Ishikawa (cell line): ENCODE measurements around the gene FHIT.

Experiments
- CEBPB ChIP-seq: IDR thresholded peaks from 2 replicates; pipeline ENCODE4 v1.6.1; 2012
- CREB1 ChIP-seq: IDR thresholded peaks from 2 replicates; pipeline ENCODE4 v1.6.1; 2012; ENCODE audit warnings: low read depth
- EGR1 ChIP-seq: IDR thresholded peaks from 2 replicates; pipeline ENCODE4 v1.6.1; 2012
- EP300 ChIP-seq: IDR thresholded peaks from 2 replicates; pipeline ENCODE4 v1.6.1; 2012; ENCODE audit warnings: borderline replicate concordance
- FOXM1 ChIP-seq: IDR thresholded peaks from 2 replicates; pipeline ENCODE4 v1.6.1; 2012; ENCODE audit warnings: low read depth, borderline replicate concordance
- MAX ChIP-seq: IDR thresholded peaks from 2 replicates; pipeline ENCODE4 v1.6.1; 2012
- NFIC ChIP-seq: IDR thresholded peaks from 2 replicates; pipeline ENCODE4 v1.6.1; 2012
- RAD21 ChIP-seq: IDR thresholded peaks from 2 replicates; pipeline ENCODE4 v1.6.1; 2012; ENCODE audit warnings: low read depth
- REST ChIP-seq: IDR thresholded peaks from 2 replicates; pipeline ENCODE4 v1.6.1; 2012; ENCODE audit warnings: low read depth, mild to moderate bottlenecking
- TAF1 ChIP-seq: IDR thresholded peaks from 2 replicates; pipeline ENCODE4 v1.6.1; 2012; ENCODE audit warnings: low read depth, mild to moderate bottlenecking
- TCF12 ChIP-seq: IDR thresholded peaks from 2 replicates; pipeline ENCODE4 v1.6.1; 2012; ENCODE audit warnings: low read depth
- TEAD4 ChIP-seq: IDR thresholded peaks from 2 replicates; pipeline ENCODE4 v1.6.1; 2012
- USF1 ChIP-seq: IDR thresholded peaks from 2 replicates; pipeline ENCODE4 v1.6.1; 2012
- YY1 ChIP-seq: IDR thresholded peaks from 2 replicates; pipeline ENCODE4 v1.6.1; 2012; ENCODE audit warnings: low read depth
- ZBTB7A ChIP-seq: IDR thresholded peaks from 2 replicates; pipeline ENCODE4 v1.6.1; 2012; ENCODE audit warnings: low read depth

Gene FHIT

GRCh38 chr3:60096403-60096802, 1154.8 kb downstream of the FHIT start:
- TF ChIP-seq TEAD4 (no peak), REST (no peak), RAD21 (no peak), CEBPB (no peak), TCF12 (no peak), EGR1 (no peak), FOXM1 (no peak), YY1 (no peak), NFIC (no peak), TAF1 (no peak), USF1 (no peak)

GRCh38 chr3:60095930-60096329, 1155.3 kb downstream of the FHIT start:
- TF ChIP-seq EP300 = no peak
- TF ChIP-seq TAF1 = no peak
- no peak for TF ChIP-seq TCF12
- no peak for TF ChIP-seq ZBTB7A
- no peak for TF ChIP-seq YY1
- TF ChIP-seq MAX = no peak

GRCh38 chr3:60095516-60095915, 1155.7 kb downstream of the FHIT start:
- no peak for TF ChIP-seq FOXM1
- no peak for TF ChIP-seq EP300
- TF ChIP-seq YY1 = no peak
- TF ChIP-seq MAX = no peak
- no peak for TF ChIP-seq REST
- TF ChIP-seq CREB1 = no peak
- TF ChIP-seq TCF12 = no peak
- TF ChIP-seq ZBTB7A = no peak
- no peak for TF ChIP-seq CEBPB
- TF ChIP-seq NFIC = no peak
- TF ChIP-seq RAD21 = no peak
- no peak for TF ChIP-seq USF1

GRCh38 chr3:60094392-60094947, 1156.8 kb downstream of the FHIT start:
- TF ChIP-seq NFIC (no peak), TEAD4 (no peak), CEBPB (no peak), MAX (no peak), TCF12 (no peak), ZBTB7A (no peak), EP300 (no peak), USF1 (no peak), YY1 (no peak), TAF1 (no peak), RAD21 (no peak), REST (no peak), CREB1 (no peak), EGR1 (no peak), FOXM1 (no peak)
